ENCODE measurements around the gene TTLL7.
"Not testable (repeated sequence)": the region's sequence is repeated elsewhere in the genome, so short reads cannot be mapped to it uniquely, and the experiment has no call there.

TTLL7 gene

DNA sequence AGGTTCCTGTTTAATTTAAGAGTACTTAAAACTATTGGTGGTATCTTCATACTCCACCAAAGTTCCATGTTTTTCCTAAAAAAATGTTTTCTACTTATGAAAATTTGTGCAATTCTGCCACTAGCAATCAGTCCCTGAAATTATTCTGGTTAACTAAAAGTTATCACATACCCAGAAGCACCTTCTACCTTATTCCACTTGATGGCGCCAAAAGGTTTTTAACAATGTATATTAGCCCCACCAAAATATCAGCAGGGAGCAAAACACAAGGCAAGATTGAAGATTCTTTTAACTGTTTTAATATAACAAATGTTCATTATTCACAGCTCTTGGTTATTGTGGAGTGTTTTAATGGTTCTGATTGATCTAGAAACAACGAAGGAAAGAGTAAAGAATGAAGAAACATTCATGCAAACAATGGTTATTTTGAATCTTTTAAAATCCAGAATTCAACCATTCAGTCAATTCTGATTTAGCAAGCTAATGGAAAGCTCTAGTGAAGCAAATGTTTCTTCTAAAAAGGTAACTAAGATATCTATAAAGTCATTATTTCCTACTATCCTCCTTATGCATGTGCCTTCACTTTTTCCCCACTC lies 67.2 kb downstream of the TTLL7 start:
- Mint-ChIP-seq H3K27me3 (no peaks in the 10 kb centered on the region), H3K9me3 (no peaks in the 10 kb centered on the region), H3K4me1 (ENCODE audit: low read depth) (peaks cover 5% of the 10 kb centered on the region), H3K4me3 (no peak overlapping the region), H3K27ac (no peak overlapping the region), H3K36me3 (ENCODE audit: low read depth) (no peaks in the 10 kb centered on the region)
- intact Hi-C loops (cut with micrococcal nuclease), result loop anchor here (1.0 to 10.0 kb wide), 4 partner anchors 191 to 1003 kb away; no protein-coding TSS in a partner anchor

DNA sequence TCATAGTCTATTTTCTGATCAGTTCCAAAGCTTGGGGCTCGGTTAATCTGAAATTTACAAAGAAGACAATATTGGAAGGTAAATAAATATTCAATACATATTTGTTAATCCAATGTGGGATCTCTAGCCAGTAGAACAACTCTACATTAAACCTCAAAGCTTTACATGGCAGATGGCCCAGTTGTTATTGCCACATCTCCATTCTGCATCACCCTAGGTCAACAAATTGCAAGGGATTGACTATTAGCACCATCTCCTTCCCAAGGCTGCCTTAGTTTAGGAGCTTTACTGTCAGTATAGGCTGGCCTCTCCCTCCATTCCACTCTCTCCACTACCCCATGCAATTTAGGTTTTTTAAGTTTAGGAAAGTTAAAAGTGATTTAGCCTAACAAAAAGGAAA lies 69.7 kb downstream of the TTLL7 start:
- H3K4me3 Mint-ChIP-seq, result no peak overlapping the region
- H3K27ac Mint-ChIP-seq, result no peak overlapping the region
- H3K27me3 Mint-ChIP-seq, result no peaks in the 10 kb centered on the region
- no peaks in the 10 kb centered on the region for H3K9me3 Mint-ChIP-seq
- intact Hi-C loops (cut with micrococcal nuclease), result no loop called here
- H3K36me3 Mint-ChIP-seq (ENCODE audit: low read depth), result no peaks in the 10 kb centered on the region
- peaks cover 9% of the 10 kb centered on the region for H3K4me1 Mint-ChIP-seq (ENCODE audit: low read depth)

DNA sequence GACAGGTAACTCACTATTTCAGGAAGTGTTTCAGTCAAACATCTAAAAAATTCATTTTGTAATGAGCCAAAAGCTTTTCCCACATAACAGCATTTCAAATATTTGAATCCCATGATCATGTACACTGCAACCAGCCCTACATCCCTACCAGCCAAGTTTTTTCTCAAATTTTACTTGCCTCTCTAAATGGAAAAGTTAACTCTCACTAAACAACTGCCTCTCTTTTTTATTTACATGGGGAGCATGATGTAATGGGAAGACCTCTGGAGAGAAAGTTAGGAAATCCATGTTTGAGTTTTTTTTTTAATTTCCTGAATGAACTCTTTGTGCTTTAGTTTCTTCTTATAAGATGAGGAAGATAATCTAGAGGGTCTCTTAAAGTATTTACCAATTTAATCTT lies 70.5 kb downstream of the TTLL7 start:
- Mint-ChIP-seq H3K4me3 (no peak overlapping the region), H3K4me1 (ENCODE audit: low read depth) (peaks cover 17% of the 10 kb centered on the region), H3K9me3 (no peaks in the 10 kb centered on the region), H3K27me3 (no peaks in the 10 kb centered on the region), H3K27ac (no peak overlapping the region), H3K36me3 (ENCODE audit: low read depth) (no peaks in the 10 kb centered on the region)
- intact Hi-C loops (cut with micrococcal nuclease), result no loop called here

DNA sequence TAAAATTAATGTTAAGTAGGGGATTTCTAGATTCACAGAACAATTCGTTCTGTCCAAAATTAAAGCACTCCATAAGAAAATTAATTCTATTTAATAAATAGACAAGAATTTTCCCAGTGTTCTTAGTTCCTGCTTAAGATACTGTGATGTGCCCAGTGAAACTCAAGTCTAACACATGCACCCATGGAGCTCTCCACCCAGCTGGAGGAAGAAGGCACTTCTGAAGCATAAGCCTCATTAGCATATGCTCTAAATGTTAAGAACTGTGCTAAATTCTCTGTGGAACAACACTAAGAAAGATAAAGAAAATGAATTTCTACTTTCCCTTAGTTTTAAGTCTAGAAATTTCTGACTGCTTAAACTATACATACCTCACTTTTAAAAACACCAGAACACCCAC lies 71.2 kb downstream of the TTLL7 start:
- H3K27ac Mint-ChIP-seq, result no peak overlapping the region
- no peak overlapping the region for H3K4me3 Mint-ChIP-seq
- peaks cover 22% of the 10 kb centered on the region for H3K4me1 Mint-ChIP-seq (ENCODE audit: low read depth)
- intact Hi-C loops (cut with micrococcal nuclease), result no loop called here
- no peaks in the 10 kb centered on the region for H3K27me3 Mint-ChIP-seq
- no peaks in the 10 kb centered on the region for H3K36me3 Mint-ChIP-seq (ENCODE audit: low read depth)
- H3K9me3 Mint-ChIP-seq, result no peaks in the 10 kb centered on the region

DNA sequence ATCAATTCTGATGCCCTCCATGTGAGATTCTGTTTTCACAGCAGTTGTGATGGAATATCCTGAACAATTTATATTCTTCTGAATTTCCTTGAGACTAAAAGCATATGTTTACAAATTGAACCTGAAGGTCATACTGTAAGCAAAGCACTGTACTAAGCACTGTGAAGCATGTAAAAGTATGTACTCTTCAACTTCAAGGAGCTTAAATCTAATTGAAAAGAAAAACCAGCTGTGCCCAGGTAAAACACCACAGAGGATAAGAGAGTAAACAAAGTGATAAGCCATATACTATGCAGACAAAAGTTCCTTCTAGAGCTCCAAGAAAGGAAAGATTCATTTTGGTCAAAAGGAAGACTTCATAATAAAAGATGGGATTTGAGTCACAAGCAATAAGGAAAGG lies 71.9 kb downstream of the TTLL7 start:
- no peaks in the 10 kb centered on the region for H3K36me3 Mint-ChIP-seq (ENCODE audit: low read depth)
- intact Hi-C loops (cut with micrococcal nuclease), result no loop called here
- no peaks in the 10 kb centered on the region for H3K9me3 Mint-ChIP-seq

DNA sequence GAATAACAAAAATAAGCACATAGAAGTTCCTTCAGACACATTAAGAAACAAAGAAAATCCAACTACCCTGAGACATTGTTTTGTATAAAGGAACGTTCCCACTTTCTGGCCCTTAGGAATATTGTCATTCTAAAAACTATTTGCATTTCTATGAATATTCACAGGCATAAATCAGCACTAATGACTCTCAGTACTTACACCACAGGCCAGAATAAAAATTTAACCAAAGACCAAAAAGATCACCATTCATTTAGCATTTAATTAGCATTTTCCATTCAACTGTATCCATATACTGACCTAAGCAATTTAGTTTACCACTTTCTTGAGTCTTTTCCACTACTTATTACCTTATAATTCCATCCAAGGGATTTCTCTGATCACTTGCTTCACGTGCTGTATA lies 75.4 kb downstream of the TTLL7 start:
- Mint-ChIP-seq H3K27ac (no peak overlapping the region), H3K4me1 (ENCODE audit: low read depth) (peaks cover 22% of the 10 kb centered on the region), H3K4me3 (no peak overlapping the region), H3K27me3 (no peaks in the 10 kb centered on the region), H3K36me3 (ENCODE audit: low read depth) (no peaks in the 10 kb centered on the region), H3K9me3 (no peaks in the 10 kb centered on the region)
- intact Hi-C loops (cut with micrococcal nuclease), result no loop called here

More for the DNA sequence above, 71.9 kb downstream of the TTLL7 start:
- peaks cover 22% of the 10 kb centered on the region for H3K4me1 Mint-ChIP-seq (ENCODE audit: low read depth)
- H3K27me3 Mint-ChIP-seq, result no peaks in the 10 kb centered on the region
- no peak overlapping the region for H3K27ac Mint-ChIP-seq
- H3K4me3 Mint-ChIP-seq, result no peak overlapping the region

DNA sequence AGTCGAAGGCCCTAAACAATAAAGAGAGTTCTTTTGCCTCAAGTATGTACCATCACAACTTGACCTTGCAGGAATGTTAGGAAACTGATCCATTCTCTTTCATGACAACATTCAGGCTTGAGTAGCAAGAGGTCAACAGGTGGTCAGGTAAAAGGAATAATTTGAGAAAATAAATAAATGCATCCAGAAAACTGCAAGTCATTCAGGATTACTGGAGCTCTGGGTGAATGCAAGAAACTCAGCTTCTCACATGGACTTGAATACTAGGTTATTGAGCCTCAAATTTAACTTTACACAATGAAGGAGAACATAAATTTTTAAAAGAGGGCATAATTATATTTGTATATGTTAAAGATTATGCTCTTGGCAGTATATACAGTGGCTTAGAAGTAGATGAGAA lies 76.5 kb downstream of the TTLL7 start:
- H3K4me1 Mint-ChIP-seq (ENCODE audit: low read depth), result peaks cover 22% of the 10 kb centered on the region
- H3K27ac Mint-ChIP-seq, result no peak overlapping the region
- H3K9me3 Mint-ChIP-seq, result no peaks in the 10 kb centered on the region
- H3K4me3 Mint-ChIP-seq, result no peak overlapping the region
- intact Hi-C loops (cut with micrococcal nuclease), result no loop called here
- H3K27me3 Mint-ChIP-seq, result no peaks in the 10 kb centered on the region
- no peaks in the 10 kb centered on the region for H3K36me3 Mint-ChIP-seq (ENCODE audit: low read depth)

DNA sequence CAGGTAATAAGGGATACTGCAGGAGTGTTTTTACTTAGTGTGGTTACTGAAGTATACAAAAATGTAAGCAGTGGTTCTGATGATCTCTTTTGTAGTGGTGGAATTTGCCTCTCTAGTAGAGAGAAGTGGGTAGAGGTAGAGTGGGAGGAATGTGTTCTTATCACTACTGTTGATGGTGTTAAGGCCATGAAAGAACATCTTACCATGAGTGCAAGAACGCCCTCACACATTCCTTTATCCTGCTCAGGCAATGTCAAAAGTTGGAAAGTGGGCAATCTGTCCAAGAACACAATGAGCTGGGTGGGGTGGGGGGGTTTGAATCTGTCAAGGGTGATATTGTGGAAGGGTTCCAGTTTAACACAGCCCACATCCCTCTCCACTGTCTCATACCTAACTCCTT lies 78.6 kb downstream of the TTLL7 start:
- no peaks in the 10 kb centered on the region for H3K36me3 Mint-ChIP-seq (ENCODE audit: low read depth)
- no peak overlapping the region for H3K4me3 Mint-ChIP-seq
- H3K4me1 Mint-ChIP-seq (ENCODE audit: low read depth), result peaks cover 17% of the 10 kb centered on the region
- intact Hi-C loops (cut with micrococcal nuclease), result no loop called here
- no peaks in the 10 kb centered on the region for H3K9me3 Mint-ChIP-seq
- no peaks in the 10 kb centered on the region for H3K27me3 Mint-ChIP-seq
- no peak overlapping the region for H3K27ac Mint-ChIP-seq

DNA sequence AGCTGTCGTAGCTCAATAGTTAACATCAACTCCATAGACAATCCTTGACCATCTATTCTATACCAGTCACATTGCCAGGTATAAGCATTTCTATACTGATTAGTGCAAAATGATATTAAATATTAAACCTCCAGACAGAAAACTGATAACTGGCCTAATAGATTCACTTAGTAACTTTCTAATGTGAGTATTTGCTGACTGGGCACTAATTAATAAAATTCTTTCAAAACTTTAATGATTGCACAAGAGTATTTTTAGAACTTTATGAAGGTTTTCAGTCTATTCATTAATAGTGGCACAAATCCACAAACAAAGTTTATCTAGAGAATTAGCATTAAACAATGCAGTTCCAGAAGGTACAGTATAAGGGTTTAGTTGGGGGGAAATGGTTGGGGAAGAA lies 79.1 kb downstream of the TTLL7 start:
- H3K4me1 Mint-ChIP-seq (ENCODE audit: low read depth), result peaks cover 17% of the 10 kb centered on the region
- H3K27me3 Mint-ChIP-seq, result no peaks in the 10 kb centered on the region
- H3K36me3 Mint-ChIP-seq (ENCODE audit: low read depth), result no peaks in the 10 kb centered on the region
- no peaks in the 10 kb centered on the region for H3K9me3 Mint-ChIP-seq
- H3K27ac Mint-ChIP-seq, result no peak overlapping the region
- no peak overlapping the region for H3K4me3 Mint-ChIP-seq
- intact Hi-C loops (cut with micrococcal nuclease), result no loop called here

DNA sequence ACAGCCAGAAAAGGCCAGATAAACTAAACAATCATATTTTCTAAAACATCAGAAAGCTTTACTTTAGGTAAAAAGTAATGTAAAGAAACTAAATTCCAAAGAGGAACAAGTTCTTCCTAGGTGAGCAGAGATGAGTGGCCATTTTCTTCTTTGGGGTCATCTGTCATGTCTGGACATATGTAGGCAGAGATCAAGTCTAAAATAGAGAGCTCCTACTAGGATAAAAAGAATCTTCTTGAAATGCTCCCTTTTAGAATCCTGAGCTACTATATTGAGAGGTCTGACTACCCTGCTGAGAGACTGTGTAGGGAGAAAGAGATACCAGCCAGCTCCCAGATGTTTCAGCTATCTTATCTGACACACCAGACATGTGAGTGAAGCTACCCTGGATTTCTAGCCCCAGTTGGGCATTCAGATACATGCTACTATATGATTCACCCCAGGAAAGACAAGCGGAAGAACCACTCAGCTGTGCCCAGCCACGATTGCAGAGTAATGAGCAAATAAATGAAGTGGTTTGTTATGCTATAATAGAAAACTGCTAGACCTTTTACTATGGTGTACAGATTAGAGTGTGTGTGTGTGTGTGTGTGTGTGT lies 80.1 kb downstream of the TTLL7 start:
- intact Hi-C loops (cut with micrococcal nuclease), result no loop called here
- Mint-ChIP-seq H3K27me3 (no peaks in the 10 kb centered on the region), H3K9me3 (no peaks in the 10 kb centered on the region), H3K36me3 (ENCODE audit: low read depth) (no peaks in the 10 kb centered on the region), H3K4me3 (no peak overlapping the region), H3K27ac (no peak overlapping the region), H3K4me1 (ENCODE audit: low read depth) (peaks cover 9% of the 10 kb centered on the region)

DNA sequence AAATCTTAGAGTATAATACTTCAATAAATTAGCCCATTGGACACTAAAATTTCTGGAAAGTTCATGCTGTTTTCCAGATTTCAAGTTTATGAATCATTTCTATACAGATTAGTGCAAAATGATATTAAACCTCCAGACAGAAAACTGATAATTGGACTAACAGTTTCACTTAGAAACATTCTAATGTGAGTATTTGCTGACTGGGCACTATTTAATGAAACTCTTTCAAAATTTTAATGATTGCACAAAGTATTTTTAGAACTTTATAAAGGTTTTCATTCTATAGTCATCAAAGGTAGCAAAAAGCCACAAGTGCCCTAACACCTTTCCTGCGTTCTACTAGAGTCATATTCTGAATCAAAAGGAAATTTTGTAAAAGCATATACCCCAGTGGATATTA lies 81.0 kb downstream of the TTLL7 start:
- no peaks in the 10 kb centered on the region for H3K9me3 Mint-ChIP-seq
- no peaks in the 10 kb centered on the region for H3K27me3 Mint-ChIP-seq
- H3K4me1 Mint-ChIP-seq (ENCODE audit: low read depth), result peaks cover 1% of the 10 kb centered on the region
- no peak overlapping the region for H3K27ac Mint-ChIP-seq
- H3K36me3 Mint-ChIP-seq (ENCODE audit: low read depth), result no peaks in the 10 kb centered on the region
- no peak overlapping the region for H3K4me3 Mint-ChIP-seq
- intact Hi-C loops (cut with micrococcal nuclease), result no loop called here

DNA sequence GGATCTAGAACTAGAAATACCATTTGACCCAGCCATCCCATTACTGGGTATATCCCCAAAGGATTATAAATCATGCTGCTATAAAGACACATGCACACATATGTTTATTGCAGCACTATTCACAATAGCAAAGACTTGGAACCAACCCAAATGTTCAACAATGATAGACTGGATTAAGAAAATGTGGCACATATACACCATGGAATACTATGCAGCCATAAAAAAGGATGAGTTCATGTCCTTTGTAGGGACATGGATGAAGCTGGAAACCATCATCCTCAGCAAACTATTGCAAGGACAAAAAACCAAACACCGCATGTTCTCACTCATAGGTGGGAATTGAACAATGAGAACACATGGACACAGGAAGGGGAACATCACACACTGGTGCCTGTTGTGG lies 82.8 kb downstream of the TTLL7 start:
- H3K27ac Mint-ChIP-seq; H3K36me3 Mint-ChIP-seq (ENCODE audit: low read depth); H3K9me3 Mint-ChIP-seq; H3K27me3 Mint-ChIP-seq; intact Hi-C loops (cut with micrococcal nuclease); H3K4me1 Mint-ChIP-seq (ENCODE audit: low read depth); H3K4me3 Mint-ChIP-seq: not testable (repeated sequence)

DNA sequence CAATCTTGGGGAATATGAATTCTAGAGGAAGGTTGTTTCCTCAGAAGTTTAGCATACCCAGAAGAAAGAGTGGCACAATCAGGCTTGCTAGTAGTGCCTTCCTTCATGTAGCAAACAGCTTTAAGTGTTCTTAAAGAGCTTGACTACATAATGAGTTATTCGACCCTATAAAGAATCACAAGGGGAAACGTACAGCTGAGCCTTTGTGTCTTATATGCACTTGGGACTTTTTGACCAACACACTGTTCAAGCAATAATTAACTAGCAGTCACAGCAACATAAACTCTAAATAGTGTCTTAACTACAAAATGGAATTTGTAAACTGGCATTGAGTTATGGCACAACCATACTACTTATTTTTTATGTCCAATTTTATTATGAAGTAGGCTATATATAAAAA lies 86.1 kb downstream of the TTLL7 start:
- H3K9me3 Mint-ChIP-seq, result no peaks in the 10 kb centered on the region
- intact Hi-C loops (cut with micrococcal nuclease), result no loop called here

DNA sequence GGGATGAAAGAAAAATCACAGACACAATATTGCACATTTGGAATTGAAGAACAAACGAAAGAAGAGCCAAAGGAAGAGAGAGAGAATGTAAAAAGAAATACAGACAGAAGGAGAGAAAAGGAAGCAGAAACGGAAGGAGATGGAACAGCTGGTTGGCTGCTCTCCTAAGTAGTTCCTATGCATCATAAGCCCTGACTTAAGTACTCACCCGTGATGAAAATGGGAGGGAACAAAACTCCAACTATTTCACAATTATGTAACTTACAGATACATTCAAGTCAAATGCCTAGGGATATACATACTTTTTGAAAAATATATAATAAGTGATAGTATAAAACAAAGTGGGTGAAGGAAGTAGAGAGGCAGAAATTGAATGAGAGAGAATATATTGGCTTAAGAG lies 88.5 kb downstream of the TTLL7 start:
- Mint-ChIP-seq H3K36me3 (ENCODE audit: low read depth) (no peaks in the 10 kb centered on the region), H3K4me3 (no peak overlapping the region), H3K27ac (no peak overlapping the region), H3K9me3 (no peaks in the 10 kb centered on the region), H3K27me3 (no peaks in the 10 kb centered on the region), H3K4me1 (ENCODE audit: low read depth) (no peaks in the 10 kb centered on the region)
- intact Hi-C loops (cut with micrococcal nuclease), result no loop called here

More for the DNA sequence above, 86.1 kb downstream of the TTLL7 start:
- Mint-ChIP-seq H3K27ac (no peak overlapping the region), H3K36me3 (ENCODE audit: low read depth) (no peaks in the 10 kb centered on the region), H3K4me1 (ENCODE audit: low read depth) (no peaks in the 10 kb centered on the region), H3K4me3 (no peak overlapping the region), H3K27me3 (no peaks in the 10 kb centered on the region)

DNA sequence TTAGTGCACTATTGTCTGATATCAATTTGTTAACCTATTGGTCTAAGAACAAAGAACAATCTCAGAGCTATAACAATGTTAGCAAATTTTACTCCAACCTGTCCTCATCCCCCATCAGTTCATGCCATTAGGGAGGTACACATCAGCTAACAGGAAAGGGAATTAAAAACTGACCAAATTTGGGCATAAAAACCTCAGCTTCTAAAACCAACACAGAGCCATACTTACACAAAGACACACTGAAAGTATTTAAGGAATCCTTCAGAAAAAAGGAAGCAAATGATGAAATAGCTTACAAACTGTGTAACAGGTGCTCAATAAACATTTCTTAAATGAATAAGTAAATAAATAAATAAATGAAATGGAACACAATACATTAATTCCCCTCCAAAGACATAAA lies 89.2 kb downstream of the TTLL7 start:
- no peak overlapping the region for H3K4me3 Mint-ChIP-seq
- no peaks in the 10 kb centered on the region for H3K36me3 Mint-ChIP-seq (ENCODE audit: low read depth)
- no peak overlapping the region for H3K27ac Mint-ChIP-seq
- intact Hi-C loops (cut with micrococcal nuclease), result loop anchor here (5.0 kb wide), 3 partner anchors 213 to 1028 kb away; no protein-coding TSS in a partner anchor
- no peaks in the 10 kb centered on the region for H3K4me1 Mint-ChIP-seq (ENCODE audit: low read depth)
- H3K9me3 Mint-ChIP-seq, result no peaks in the 10 kb centered on the region
- H3K27me3 Mint-ChIP-seq, result no peaks in the 10 kb centered on the region

Measured in dendritic cell treated with granulocyte-macrophage colony-stimulating factor and Interleukin-4, amounts not matched to agents 40 ng/mL and 50 ng/mL, for 4 days (primary cell).